Loucy (cell line): ENCODE results near the gene ABCF2.

Experiments
- H2AFZ ChIP-seq: fragments of 200-600 bp; sonication (generic); 2 replicates; pipeline ENCODE4 v1.6.0; 2016; ENCODE audit warnings: antibody characterized with exemption, mild to moderate bottlenecking, low read length, moderate library complexity
- H3F3A ChIP-seq: fragments of 200-600 bp; 2 replicates; pipeline ENCODE4 v1.6.0; 2016; ENCODE audit warnings: antibody characterized with exemption, low read depth, mild to moderate bottlenecking
- H3K27me3 ChIP-seq: fragments of 200-600 bp; sonication (generic); 2 replicates; pipeline ENCODE4 v1.6.1; 2014; ENCODE audit warnings: low read length, mild to moderate bottlenecking; ENCODE audit not compliant: insufficient read depth, poor library complexity, severe bottlenecking
- H3K36me3 ChIP-seq: fragments of 200-600 bp; sonication (generic); 2 replicates; pipeline ENCODE4 v1.6.1; 2016; ENCODE audit warnings: low read length; ENCODE audit not compliant: insufficient read depth
- H3K4me1 ChIP-seq: fragments of 200-600 bp; sonication (generic); 2 replicates; pipeline ENCODE4 v1.5.1; 2014; ENCODE audit warnings: low read length, mild to moderate bottlenecking; ENCODE audit not compliant: insufficient read depth, poor library complexity, severe bottlenecking
- H3K4me2 ChIP-seq: fragments of 200-600 bp; sonication (generic); 2 replicates; pipeline ENCODE4 v1.6.0; 2014; ENCODE audit warnings: antibody characterized with exemption, low read length, low read depth, mild to moderate bottlenecking; ENCODE audit not compliant: poor library complexity, severe bottlenecking
- H3K4me3 ChIP-seq: fragments of 200-600 bp; sonication (generic); 2 replicates; pipeline ENCODE4 v1.5.1; 2014; ENCODE audit warnings: low read length, mild to moderate bottlenecking, mixed read lengths; ENCODE audit not compliant: poor library complexity, severe bottlenecking
- H3K79me2 ChIP-seq: fragments of 200-600 bp; sonication (generic); 2 replicates; pipeline ENCODE4 v1.6.1; 2014; ENCODE audit warnings: low read length; ENCODE audit not compliant: insufficient read depth
- H3K9ac ChIP-seq: fragments of 200-600 bp; sonication (generic); 2 replicates; pipeline ENCODE4 v1.6.0; 2014; ENCODE audit warnings: mild to moderate bottlenecking, low read depth, low read length, moderate library complexity; ENCODE audit not compliant: poor library complexity, severe bottlenecking
- H3K9me2 ChIP-seq: fragments of 200-600 bp; sonication (generic); replicated peaks from 2 replicates; pipeline ENCODE4 v1.6.1; 2016; ENCODE audit warnings: low read depth, low read length, mixed read lengths
- H3K9me3 ChIP-seq: fragments of 200-600 bp; sonication (generic); 2 replicates; pipeline ENCODE4 v1.6.1; 2014; ENCODE audit warnings: mild to moderate bottlenecking, antibody characterized with exemption, low read length, low read depth; ENCODE audit not compliant: insufficient read depth
- H4K20me1 ChIP-seq: fragments of 200-600 bp; sonication (generic); 2 replicates; pipeline ENCODE4 v1.6.0; 2014; ENCODE audit warnings: antibody characterized with exemption, low read length, mild to moderate bottlenecking; ENCODE audit not compliant: insufficient read depth, poor library complexity, severe bottlenecking
- EZH2phosphoT487 ChIP-seq: fragments of 200-600 bp; IDR thresholded peaks from 2 replicates; pipeline ENCODE4 v1.6.1; 2018; ENCODE audit warnings: antibody characterized with exemption, mild to moderate bottlenecking, moderate library complexity, borderline replicate concordance
- TF ChIP-seq, protein P1 (sequence below): fragments of 200-600 bp; sonication (generic); conservative IDR thresholded peaks from 2 replicates; pipeline ENCODE4 v1.5.1; 2014; ENCODE audit warnings: mild to moderate bottlenecking, antibody characterized with exemption, low read length

The ABCF2 gene

DNA sequence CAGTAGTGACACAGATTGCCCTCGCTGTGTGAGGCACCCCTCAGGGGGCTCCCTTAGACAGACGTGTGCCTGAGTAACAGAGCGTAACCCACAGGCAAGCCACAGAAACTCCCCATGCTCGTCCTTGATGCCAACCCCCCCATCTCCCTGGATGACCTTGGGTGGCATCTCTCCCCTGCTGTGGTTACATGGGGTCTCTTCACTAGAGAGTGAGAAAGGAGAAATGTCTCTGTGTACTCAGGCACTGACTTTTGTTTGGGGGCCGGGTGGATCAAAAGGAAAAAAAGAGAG, 38.8 kb downstream of the ABCF2 start:
- no peaks in the 10 kb centered on the region for H3K79me2 ChIP-seq
- H3F3A ChIP-seq: no peaks in the 10 kb centered on the region
- H3K36me3 ChIP-seq: no peaks in the 10 kb centered on the region
- H3K4me3 ChIP-seq: no peak overlapping the region
- H2AFZ ChIP-seq: no peak overlapping the region
- H3K9me2 ChIP-seq: no peaks in the 10 kb centered on the region
- H3K4me2 ChIP-seq: peak overlapping the region; percentile 6
- H3K27me3 ChIP-seq: no peaks in the 10 kb centered on the region
- H4K20me1 ChIP-seq: no peaks in the 10 kb centered on the region
- H3K9me3 ChIP-seq: no peaks in the 10 kb centered on the region
- no peak for TF ChIP-seq EZH2phosphoT487
- TF ChIP-seq, protein P1, sequence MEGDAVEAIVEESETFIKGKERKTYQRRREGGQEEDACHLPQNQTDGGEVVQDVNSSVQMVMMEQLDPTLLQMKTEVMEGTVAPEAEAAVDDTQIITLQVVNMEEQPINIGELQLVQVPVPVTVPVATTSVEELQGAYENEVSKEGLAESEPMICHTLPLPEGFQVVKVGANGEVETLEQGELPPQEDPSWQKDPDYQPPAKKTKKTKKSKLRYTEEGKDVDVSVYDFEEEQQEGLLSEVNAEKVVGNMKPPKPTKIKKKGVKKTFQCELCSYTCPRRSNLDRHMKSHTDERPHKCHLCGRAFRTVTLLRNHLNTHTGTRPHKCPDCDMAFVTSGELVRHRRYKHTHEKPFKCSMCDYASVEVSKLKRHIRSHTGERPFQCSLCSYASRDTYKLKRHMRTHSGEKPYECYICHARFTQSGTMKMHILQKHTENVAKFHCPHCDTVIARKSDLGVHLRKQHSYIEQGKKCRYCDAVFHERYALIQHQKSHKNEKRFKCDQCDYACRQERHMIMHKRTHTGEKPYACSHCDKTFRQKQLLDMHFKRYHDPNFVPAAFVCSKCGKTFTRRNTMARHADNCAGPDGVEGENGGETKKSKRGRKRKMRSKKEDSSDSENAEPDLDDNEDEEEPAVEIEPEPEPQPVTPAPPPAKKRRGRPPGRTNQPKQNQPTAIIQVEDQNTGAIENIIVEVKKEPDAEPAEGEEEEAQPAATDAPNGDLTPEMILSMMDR: no peak
- no peak overlapping the region for H3K9ac ChIP-seq
- H3K4me1 ChIP-seq: peaks cover 11% of the 10 kb centered on the region

DNA sequence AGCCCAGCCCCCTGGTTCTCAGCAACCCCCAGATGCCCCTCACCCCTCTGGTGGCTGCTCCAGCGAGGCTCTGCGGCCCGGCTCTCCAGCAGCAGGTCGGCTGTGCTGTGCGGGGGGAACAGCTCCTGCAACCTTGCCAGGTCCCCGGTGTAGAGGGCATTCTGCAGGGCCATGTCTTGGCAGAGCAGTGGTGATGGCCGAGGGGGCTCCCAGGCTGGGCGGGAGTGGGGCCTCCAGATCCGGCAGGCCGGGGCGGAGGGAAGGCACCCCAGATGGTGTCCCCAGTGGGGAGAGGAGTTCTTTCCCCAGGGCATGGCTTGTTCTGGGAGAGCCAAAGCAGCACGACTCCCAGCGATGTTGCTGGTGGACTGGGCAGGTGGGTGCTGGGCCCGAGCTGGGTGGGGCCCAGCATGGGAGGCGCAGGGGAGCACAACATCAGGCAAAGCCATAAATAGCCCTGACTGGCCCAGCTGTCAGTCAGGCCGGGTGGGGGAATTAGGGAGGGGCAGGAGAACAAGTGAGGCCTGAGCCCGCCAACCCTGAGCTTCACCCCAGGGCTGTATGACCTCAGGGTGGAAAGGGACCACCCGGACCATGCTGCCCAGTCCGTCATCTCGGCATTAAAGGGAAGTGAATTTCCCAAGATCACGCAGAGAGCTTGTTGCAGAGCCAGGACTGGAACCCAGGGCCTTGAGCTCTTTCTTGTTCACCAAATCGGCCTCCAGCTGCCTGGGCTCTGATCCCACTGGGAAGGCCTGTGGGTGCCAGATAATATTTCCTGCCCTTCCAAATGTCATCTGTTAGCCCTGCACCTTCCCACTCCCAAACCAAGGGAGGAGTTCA, 39.4 kb downstream of the ABCF2 start:
- Histone ChIP-seq H3K4me2 (peak overlapping the region; percentile 6), H2AFZ (no peak overlapping the region), H3K4me1 (peaks cover 11% of the 10 kb centered on the region), H3F3A (no peaks in the 10 kb centered on the region), H3K9me3 (no peaks in the 10 kb centered on the region), H3K27me3 (no peaks in the 10 kb centered on the region), H4K20me1 (no peaks in the 10 kb centered on the region), H3K4me3 (no peak overlapping the region), H3K79me2 (no peaks in the 10 kb centered on the region), H3K9me2 (no peaks in the 10 kb centered on the region), H3K9ac (no peak overlapping the region), H3K36me3 (no peaks in the 10 kb centered on the region)
- TF ChIP-seq, protein P1: no peak
- TF ChIP-seq EZH2phosphoT487: no peak

DNA sequence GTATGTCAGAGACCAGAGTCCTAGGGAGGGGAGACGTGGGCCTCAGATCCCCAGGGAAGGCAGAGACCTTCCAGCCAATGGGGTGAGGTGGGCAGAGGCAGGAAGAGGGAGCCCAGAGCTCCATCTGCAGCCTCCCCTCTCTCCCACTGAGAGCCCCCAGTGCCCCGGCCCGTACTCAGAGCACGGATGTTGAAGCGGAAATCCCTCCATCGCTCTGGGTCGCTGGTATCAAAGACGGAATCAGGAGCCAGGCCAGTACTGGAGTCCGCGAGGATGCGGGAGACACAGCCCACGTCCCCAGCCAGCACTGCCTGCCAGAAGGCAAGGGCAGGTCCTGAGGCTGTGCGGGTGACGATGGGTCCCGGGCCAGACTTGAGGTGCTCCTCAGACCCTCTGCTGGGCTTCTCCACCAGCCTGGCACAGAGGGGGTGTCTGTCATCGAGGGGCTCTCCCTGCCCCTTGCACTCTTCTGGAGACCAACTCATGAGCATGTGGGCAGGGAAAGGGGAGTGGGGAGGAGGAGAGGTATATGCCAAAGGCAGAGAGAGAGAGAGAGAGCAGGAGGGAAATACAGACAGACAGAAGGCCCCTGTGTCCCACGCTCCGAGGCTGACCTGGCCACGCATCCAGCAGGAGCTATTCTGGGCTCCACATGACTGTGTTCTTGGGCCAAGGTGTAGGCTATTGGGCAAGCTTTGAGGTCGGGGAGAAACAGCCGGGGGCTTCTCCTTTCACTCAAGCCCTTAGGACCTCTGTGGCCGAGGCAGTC, 40.2 kb downstream of the ABCF2 start, which contains the start of gene ASB10:
Gene ASB10 (minus strand): TSS at position 611 of the 769 bp plus-strand sequence. CDS start 120 bp downstream, at position 491.
- no peaks in the 10 kb centered on the region for H3F3A ChIP-seq
- H3K4me2 ChIP-seq: peak within 1 kb of the TSS; percentile 6
- no peaks in the 10 kb centered on the region for H4K20me1 ChIP-seq
- no peak within 1 kb of the TSS for H3K4me3 ChIP-seq
- no peak within 1 kb of the TSS for H2AFZ ChIP-seq
- no peaks in the 10 kb centered on the region for H3K9me3 ChIP-seq
- no peaks in the 10 kb centered on the region for H3K79me2 ChIP-seq
- peaks cover 11% of the 10 kb centered on the region for H3K4me1 ChIP-seq
- no peaks in the 10 kb centered on the region for H3K9me2 ChIP-seq
- TF ChIP-seq EZH2phosphoT487: no peak
- TF ChIP-seq, protein P1: no peak
- no peaks in the 10 kb centered on the region for H3K36me3 ChIP-seq
- no peak within 1 kb of the TSS for H3K9ac ChIP-seq
- no peaks in the 10 kb centered on the region for H3K27me3 ChIP-seq
